Liver (tissue), 9 donors: ENCODE measurements around the gene PARVG. TPM values are rescaled to one million over a fixed set of nuclear protein-coding genes. Genes with fewer than 3 reads are reported as not detected.

ENCODE experiments used
- DNase-seq: peaks from one replicate; pipeline ENCODE4 v3.0.0-alpha.2; 2017; ENCODE audit warnings: low spot score
- H3K27ac ChIP-seq, 2 donors: one replicate each; pipeline ENCODE4 v1.7.0; 2013; ENCODE audit warnings: inconsistent platforms in 2 of 2, low read length in 2 of 2, control low read depth in 1 of 2, low read depth in 1 of 2, mild to moderate bottlenecking in 1 of 2
- H3K27me3 ChIP-seq, 4 donors: one replicate each; pipeline versions ENCODE4 v1.6.1 to v1.7.0; 2013; ENCODE audit warnings: low read length in 3 of 4, inconsistent platforms in 1 of 4, mild to moderate bottlenecking in 1 of 4, moderate library complexity in 1 of 4; ENCODE audit not compliant: control insufficient read depth in 4 of 4, insufficient read depth in 4 of 4
- H3K36me3 ChIP-seq, 4 donors: one replicate each; pipeline versions ENCODE4 v1.6.1 to v1.7.0; 2013; ENCODE audit warnings: low read length in 3 of 4, mild to moderate bottlenecking in 3 of 4, low read depth in 1 of 4, moderate library complexity in 1 of 4; ENCODE audit not compliant: control insufficient read depth in 4 of 4, insufficient read depth in 3 of 4
- H3K4me1 ChIP-seq, 4 donors: one replicate each; pipeline versions ENCODE4 v1.6.1 to v1.7.0; 2013; ENCODE audit warnings: low read length in 3 of 4, mild to moderate bottlenecking in 3 of 4, moderate library complexity in 1 of 4; ENCODE audit not compliant: control insufficient read depth in 4 of 4, insufficient read depth in 4 of 4
- H3K4me3 ChIP-seq, 3 donors: one replicate each; pipeline versions ENCODE4 v1.6.1 to v1.7.0; 2013; ENCODE audit warnings: low read length in 3 of 3, control low read depth in 1 of 3, low read depth in 1 of 3, mild to moderate bottlenecking in 1 of 3
- H3K9ac ChIP-seq, 2 donors: one replicate each; pipeline ENCODE4 v1.7.0; 2013; ENCODE audit warnings: low read length in 2 of 2, mild to moderate bottlenecking in 2 of 2, moderate library complexity in 2 of 2, control low read depth in 1 of 2, low read depth in 1 of 2
- H3K9me3 ChIP-seq, 4 donors: one replicate each; pipeline versions ENCODE4 v1.6.1 to v1.7.0; 2013; ENCODE audit warnings: low read length in 3 of 4; ENCODE audit not compliant: control insufficient read depth in 4 of 4
- EGR1 ChIP-seq, 2 donors: IDR thresholded peaks; 2 replicates each; pipeline ENCODE4 v1.6.1; 2016 to 2018; ENCODE audit warnings: antibody characterized with exemption in 2 of 2, low read depth in 2 of 2
- FOXA1 ChIP-seq: IDR thresholded peaks from 2 replicates; pipeline ENCODE4 v1.6.1; 2016; ENCODE audit warnings: antibody characterized with exemption
- FOXA2 ChIP-seq: IDR thresholded peaks from 2 replicates; pipeline ENCODE4 v1.6.1; 2016; ENCODE audit warnings: antibody characterized with exemption
- GABPA ChIP-seq, 2 donors: IDR thresholded peaks in 1 of 2; conservative IDR thresholded peaks in 1 of 2; 2 replicates each; pipeline ENCODE4 v1.6.1; 2016; ENCODE audit warnings: antibody characterized with exemption in 2 of 2, mild to moderate bottlenecking in 1 of 2, moderate library complexity in 1 of 2
- HNF4G ChIP-seq: IDR thresholded peaks from 2 replicates; pipeline ENCODE4 v1.6.1; 2016; ENCODE audit warnings: antibody characterized with exemption
- JUND ChIP-seq, 2 donors: IDR thresholded peaks; 2 replicates each; pipeline ENCODE4 v1.6.1; 2016; ENCODE audit warnings: antibody characterized with exemption in 2 of 2
- MAX ChIP-seq: IDR thresholded peaks from 2 replicates; pipeline ENCODE4 v1.6.1; 2016; ENCODE audit warnings: antibody characterized with exemption
- NR2F2 ChIP-seq: IDR thresholded peaks from 2 replicates; pipeline ENCODE4 v1.6.1; 2016; ENCODE audit warnings: antibody characterized with exemption
- RAD21 ChIP-seq, 2 donors: IDR thresholded peaks; 2 replicates each; pipeline ENCODE4 v1.6.1; 2016; ENCODE audit warnings: antibody characterized with exemption in 2 of 2, mild to moderate bottlenecking in 2 of 2
- RXRA ChIP-seq, 2 donors: IDR thresholded peaks; 2 replicates each; pipeline ENCODE4 v1.6.1; 2017 to 2018; ENCODE audit warnings: antibody characterized with exemption in 2 of 2, mild to moderate bottlenecking in 1 of 2
- SP1 ChIP-seq: IDR thresholded peaks from 2 replicates; pipeline ENCODE4 v1.6.1; 2018; ENCODE audit warnings: antibody characterized with exemption, mild to moderate bottlenecking
- TAF1 ChIP-seq: conservative IDR thresholded peaks from 2 replicates; pipeline ENCODE4 v1.6.1; 2016; ENCODE audit warnings: antibody characterized with exemption, mild to moderate bottlenecking
- YY1 ChIP-seq: IDR thresholded peaks from 2 replicates; pipeline ENCODE4 v1.6.1; 2016; ENCODE audit warnings: antibody characterized with exemption, mild to moderate bottlenecking
- WGBS: extraction: QIAGEN DNeasy Blood & Tissue Kit; methylation state at CpG from one replicate; pipeline ENCODE4 v1.1.7; 2013; 5-methylcytosine and 5-hydroxymethylcytosine counted together
- polyA plus RNA-seq, 2 donors: library from polyadenylated mRNA; stranded (reverse) in 1 of 2; unstranded in 1 of 2; fragments of 200-250 nt in 1 of 2; fragments of >200 nt in 1 of 2; fragmentation: Nextera tagmentation in 1 of 2; extraction: Ambion mirVana in 1 of 2; gene quantifications; one replicate each; pipeline versions ENCODE4 v1.2.1 to v1.2.3, GENCODE V29; 2013 to 2015
- total RNA-seq, 2 donors: library from RNA; depleted of rRNA; stranded (reverse); fragments of >200 nt; gene quantifications; one replicate each; pipeline ENCODE4 v1.2.3, GENCODE V29; 2014
- TF ChIP-seq, protein P1 (sequence below): IDR thresholded peaks from 2 replicates; pipeline ENCODE4 v1.6.1; 2016; ENCODE audit warnings: antibody characterized with exemption
- TF ChIP-seq, protein P2 (sequence below): IDR thresholded peaks from 2 replicates; pipeline ENCODE4 v1.6.1; 2016; ENCODE audit warnings: antibody characterized with exemption, mild to moderate bottlenecking
- TF ChIP-seq, protein P3 (sequence below): fragments of 150-350 bp; IDR thresholded peaks from 2 replicates; pipeline ENCODE4 v1.5.1; 2017; ENCODE audit warnings: improper control_type of control experiment, low read depth, low read length; ENCODE audit not compliant: missing input control
- donor health status: healthy.
- donor health status: healthy.
- donor health status: healthy.
- donor health status: healthy.
- donor health status: healthy.

PARVG gene
- total and polyA plus RNA-seq, 4 donors = 4.0 to 12.1 (median 6.6) TPM

DNA sequence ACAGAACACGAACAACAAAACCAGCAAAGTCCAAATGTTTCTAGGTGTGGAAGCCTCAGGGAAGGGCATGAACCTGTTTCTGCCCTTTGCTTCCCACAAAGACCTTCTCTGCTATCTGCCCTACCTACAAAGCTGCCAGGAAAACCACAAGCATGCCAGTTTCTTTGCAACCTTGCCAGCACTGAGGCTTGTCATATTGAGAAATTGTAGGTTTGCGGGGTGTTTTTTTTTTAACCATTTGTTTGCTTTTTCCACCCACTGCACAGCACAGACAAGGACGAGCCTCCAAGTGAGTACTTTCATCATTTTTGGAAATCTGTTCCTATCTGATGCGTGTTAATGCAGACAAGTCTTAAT lies 12.8 kb downstream of the PARVG start:
- H3K27me3 ChIP-seq = no peaks in the 10 kb centered on the region
- H3K9me3 ChIP-seq = no peaks in the 10 kb centered on the region
- 52% methylated on average over 4 of the region's 4 CpGs for WGBS
- H3K4me3 ChIP-seq = no peak overlapping the region
- DNase-seq = no peak
- H3K36me3 ChIP-seq = no peaks in the 10 kb centered on the region
- no peak overlapping the region for H3K27ac ChIP-seq
- TF ChIP-seq FOXA1 = no peak
- TF ChIP-seq GABPA (IDR thresholded peaks at IDR 0.05 in 1 of 2, conservative IDR thresholded peaks at IDR 0.05 in 1 of 2) = no peak
- no peak for TF ChIP-seq RXRA (IDR thresholded peaks at IDR 0.05)
- TF ChIP-seq, protein P1, sequence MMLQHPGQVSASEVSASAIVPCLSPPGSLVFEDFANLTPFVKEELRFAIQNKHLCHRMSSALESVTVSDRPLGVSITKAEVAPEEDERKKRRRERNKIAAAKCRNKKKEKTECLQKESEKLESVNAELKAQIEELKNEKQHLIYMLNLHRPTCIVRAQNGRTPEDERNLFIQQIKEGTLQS = no peak
- no peak for TF ChIP-seq SP1
- no peak for TF ChIP-seq RAD21 (IDR thresholded peaks at IDR 0.05)
- TF ChIP-seq, protein P2, sequence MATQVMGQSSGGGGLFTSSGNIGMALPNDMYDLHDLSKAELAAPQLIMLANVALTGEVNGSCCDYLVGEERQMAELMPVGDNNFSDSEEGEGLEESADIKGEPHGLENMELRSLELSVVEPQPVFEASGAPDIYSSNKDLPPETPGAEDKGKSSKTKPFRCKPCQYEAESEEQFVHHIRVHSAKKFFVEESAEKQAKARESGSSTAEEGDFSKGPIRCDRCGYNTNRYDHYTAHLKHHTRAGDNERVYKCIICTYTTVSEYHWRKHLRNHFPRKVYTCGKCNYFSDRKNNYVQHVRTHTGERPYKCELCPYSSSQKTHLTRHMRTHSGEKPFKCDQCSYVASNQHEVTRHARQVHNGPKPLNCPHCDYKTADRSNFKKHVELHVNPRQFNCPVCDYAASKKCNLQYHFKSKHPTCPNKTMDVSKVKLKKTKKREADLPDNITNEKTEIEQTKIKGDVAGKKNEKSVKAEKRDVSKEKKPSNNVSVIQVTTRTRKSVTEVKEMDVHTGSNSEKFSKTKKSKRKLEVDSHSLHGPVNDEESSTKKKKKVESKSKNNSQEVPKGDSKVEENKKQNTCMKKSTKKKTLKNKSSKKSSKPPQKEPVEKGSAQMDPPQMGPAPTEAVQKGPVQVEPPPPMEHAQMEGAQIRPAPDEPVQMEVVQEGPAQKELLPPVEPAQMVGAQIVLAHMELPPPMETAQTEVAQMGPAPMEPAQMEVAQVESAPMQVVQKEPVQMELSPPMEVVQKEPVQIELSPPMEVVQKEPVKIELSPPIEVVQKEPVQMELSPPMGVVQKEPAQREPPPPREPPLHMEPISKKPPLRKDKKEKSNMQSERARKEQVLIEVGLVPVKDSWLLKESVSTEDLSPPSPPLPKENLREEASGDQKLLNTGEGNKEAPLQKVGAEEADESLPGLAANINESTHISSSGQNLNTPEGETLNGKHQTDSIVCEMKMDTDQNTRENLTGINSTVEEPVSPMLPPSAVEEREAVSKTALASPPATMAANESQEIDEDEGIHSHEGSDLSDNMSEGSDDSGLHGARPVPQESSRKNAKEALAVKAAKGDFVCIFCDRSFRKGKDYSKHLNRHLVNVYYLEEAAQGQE = no peak
- no peaks in the 10 kb centered on the region for H3K4me1 ChIP-seq
- no peak overlapping the region for H3K9ac ChIP-seq

GRCh38 chr22:44194569-44194968 lies 13.8 kb downstream of the PARVG start:
- Histone ChIP-seq H3K4me3 (no peak overlapping the region), H3K36me3 (peaks cover 0 to 2% (median 0%) of the 10 kb centered on the region in 4 donors), H3K9ac (no peak overlapping the region), H3K27ac (no peak overlapping the region), H3K27me3 (no peaks in the 10 kb centered on the region), H3K4me1 (no peaks in the 10 kb centered on the region), H3K9me3 (no peaks in the 10 kb centered on the region)
- no peak for DNase-seq
- 90% methylated on average over 2 of the region's 2 CpGs for WGBS
- TF ChIP-seq TAF1 = no peak
- TF ChIP-seq, protein P2 = no peak
- no peak for TF ChIP-seq EGR1 (IDR thresholded peaks at IDR 0.05; ENCODE audit: low read depth in 2 of 2)
- no peak for TF ChIP-seq JUND (IDR thresholded peaks at IDR 0.05)
- no peak for TF ChIP-seq MAX
- TF ChIP-seq RAD21 (IDR thresholded peaks at IDR 0.05) = no peak
- TF ChIP-seq, protein P1 = no peak
- no peak for TF ChIP-seq NR2F2
- TF ChIP-seq RXRA (IDR thresholded peaks at IDR 0.05) = no peak
- TF ChIP-seq HNF4G = no peak
- TF ChIP-seq FOXA1 = no peak
- no peak for TF ChIP-seq GABPA (IDR thresholded peaks at IDR 0.05 in 1 of 2, conservative IDR thresholded peaks at IDR 0.05 in 1 of 2)
- TF ChIP-seq FOXA2 = no peak
- TF ChIP-seq YY1 = no peak
- TF ChIP-seq, protein P3, sequence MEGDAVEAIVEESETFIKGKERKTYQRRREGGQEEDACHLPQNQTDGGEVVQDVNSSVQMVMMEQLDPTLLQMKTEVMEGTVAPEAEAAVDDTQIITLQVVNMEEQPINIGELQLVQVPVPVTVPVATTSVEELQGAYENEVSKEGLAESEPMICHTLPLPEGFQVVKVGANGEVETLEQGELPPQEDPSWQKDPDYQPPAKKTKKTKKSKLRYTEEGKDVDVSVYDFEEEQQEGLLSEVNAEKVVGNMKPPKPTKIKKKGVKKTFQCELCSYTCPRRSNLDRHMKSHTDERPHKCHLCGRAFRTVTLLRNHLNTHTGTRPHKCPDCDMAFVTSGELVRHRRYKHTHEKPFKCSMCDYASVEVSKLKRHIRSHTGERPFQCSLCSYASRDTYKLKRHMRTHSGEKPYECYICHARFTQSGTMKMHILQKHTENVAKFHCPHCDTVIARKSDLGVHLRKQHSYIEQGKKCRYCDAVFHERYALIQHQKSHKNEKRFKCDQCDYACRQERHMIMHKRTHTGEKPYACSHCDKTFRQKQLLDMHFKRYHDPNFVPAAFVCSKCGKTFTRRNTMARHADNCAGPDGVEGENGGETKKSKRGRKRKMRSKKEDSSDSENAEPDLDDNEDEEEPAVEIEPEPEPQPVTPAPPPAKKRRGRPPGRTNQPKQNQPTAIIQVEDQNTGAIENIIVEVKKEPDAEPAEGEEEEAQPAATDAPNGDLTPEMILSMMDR = no peak
- TF ChIP-seq SP1 = no peak
